H9 (cell line): ENCODE results near the gene IL9R. TPM values are rescaled to one million over a fixed set of nuclear protein-coding genes. Genes with fewer than 3 reads are reported as not detected.

Experiments
- DNase-seq: peaks from one replicate; pipeline ENCODE4 v3.0.0-alpha.2; 2017
- H2AFZ ChIP-seq: one replicate; pipeline ENCODE4 v1.6.1; 2013; ENCODE audit warnings: mild to moderate bottlenecking, low read length, control low read depth, moderate library complexity
- H2AK5ac ChIP-seq: 2 replicates; pipeline ENCODE4 v1.6.1; 2013; ENCODE audit warnings: low read length, control low read depth, mixed read lengths; ENCODE audit not compliant: insufficient read length
- H2BK120ac ChIP-seq: one replicate; pipeline ENCODE4 v1.6.1; 2013; ENCODE audit warnings: low read depth, mild to moderate bottlenecking, low read length, control low read depth, inconsistent platforms; ENCODE audit not compliant: poor library complexity, severe bottlenecking
- H2BK12ac ChIP-seq: 2 replicates; pipeline ENCODE4 v1.6.1; 2013; ENCODE audit warnings: low read length, control low read depth, mixed read lengths, low read depth; ENCODE audit not compliant: insufficient read length
- H2BK15ac ChIP-seq: 2 replicates; pipeline ENCODE4 v1.6.1; 2013; ENCODE audit warnings: low read depth, low read length, control low read depth
- H2BK20ac ChIP-seq: one replicate; pipeline ENCODE4 v1.6.1; 2013; ENCODE audit warnings: low read depth, mild to moderate bottlenecking, low read length, control low read depth, inconsistent platforms; ENCODE audit not compliant: poor library complexity, severe bottlenecking
- H2BK5ac ChIP-seq: 2 replicates; pipeline ENCODE4 v1.6.1; 2013; ENCODE audit warnings: low read length, control low read depth, mixed read lengths; ENCODE audit not compliant: insufficient read length
- H3K14ac ChIP-seq: 2 replicates; pipeline ENCODE4 v1.6.1; 2013; ENCODE audit warnings: low read length, control low read depth; ENCODE audit not compliant: insufficient read depth
- H3K18ac ChIP-seq: 2 replicates; pipeline ENCODE4 v1.6.1; 2013; ENCODE audit warnings: low read depth, mild to moderate bottlenecking, mixed read lengths, low read length, control low read depth; ENCODE audit not compliant: insufficient read length
- H3K23ac ChIP-seq: 2 replicates; pipeline ENCODE4 v1.6.1; 2013; ENCODE audit warnings: low read length, control low read depth, mixed read lengths, low read depth; ENCODE audit not compliant: insufficient read length
- H3K23me2 ChIP-seq: 2 replicates; pipeline ENCODE4 v1.6.1; 2013; ENCODE audit warnings: low read depth, mild to moderate bottlenecking, mixed read lengths, low read length, control low read depth; ENCODE audit not compliant: insufficient read length, poor library complexity, severe bottlenecking
- H3K27ac ChIP-seq: 2 replicates; pipeline ENCODE4 v1.5.1; 2013; ENCODE audit warnings: low read length, control low read depth, mixed read lengths, low read depth; ENCODE audit not compliant: insufficient read length
- H3K27me3 ChIP-seq: 2 replicates; pipeline ENCODE4 v1.6.1; 2013; ENCODE audit warnings: low read length, control low read depth, inconsistent platforms; ENCODE audit not compliant: insufficient read depth
- H3K4ac ChIP-seq: 2 replicates; pipeline ENCODE4 v1.6.1; 2013; ENCODE audit warnings: low read depth, mild to moderate bottlenecking, control low read depth, inconsistent platforms, low read length, moderate library complexity
- H3K4me1 ChIP-seq: 2 replicates; pipeline ENCODE4 v1.6.1; 2013; ENCODE audit warnings: low read length, control low read depth, inconsistent platforms; ENCODE audit not compliant: insufficient read depth
- H3K4me2 ChIP-seq: 2 replicates; pipeline ENCODE4 v1.6.1; 2013; ENCODE audit warnings: low read length, control low read depth, mixed read lengths; ENCODE audit not compliant: insufficient read length, insufficient read depth
- H3K56ac ChIP-seq: 2 replicates; pipeline ENCODE4 v1.6.1; 2013; ENCODE audit warnings: low read depth, mild to moderate bottlenecking, mixed read lengths, low read length, control low read depth; ENCODE audit not compliant: insufficient read length
- H3K79me1 ChIP-seq: 2 replicates; pipeline ENCODE4 v1.6.1; 2013; ENCODE audit warnings: low read depth, mild to moderate bottlenecking, moderate library complexity, low read length, control low read depth, inconsistent platforms; ENCODE audit not compliant: insufficient read depth, poor library complexity, severe bottlenecking
- H3K79me2 ChIP-seq: 2 replicates; pipeline ENCODE4 v1.6.1; 2013; ENCODE audit warnings: low read length, control low read depth, inconsistent platforms; ENCODE audit not compliant: insufficient read depth
- H3K9ac ChIP-seq: 2 replicates; pipeline ENCODE4 v1.6.1; 2013; ENCODE audit warnings: low read length, control low read depth, mixed read lengths; ENCODE audit not compliant: insufficient read length; ENCODE audit errors: extremely low read depth
- H3K9me3 ChIP-seq: one replicate; pipeline ENCODE4 v1.6.1; 2013; ENCODE audit warnings: low read depth, low read length, inconsistent platforms; ENCODE audit not compliant: control insufficient read depth
- H3T11ph ChIP-seq: one replicate; pipeline ENCODE4 v1.6.1; 2013; ENCODE audit warnings: mild to moderate bottlenecking, low read length, control low read depth, inconsistent platforms
- H4K20me1 ChIP-seq: one replicate; pipeline ENCODE4 v1.6.1; 2013; ENCODE audit not compliant: control insufficient read depth, insufficient read length, insufficient read depth
- H4K5ac ChIP-seq: 2 replicates; pipeline ENCODE4 v1.6.1; 2013; ENCODE audit warnings: low read depth, mild to moderate bottlenecking, mixed read lengths, low read length, control low read depth; ENCODE audit not compliant: insufficient read length
- H4K8ac ChIP-seq: replicated peaks from 2 replicates; pipeline ENCODE4 v1.6.1; 2013; ENCODE audit warnings: low read length, control low read depth, mixed read lengths, low read depth; ENCODE audit not compliant: insufficient read length
- H4K91ac ChIP-seq: 2 replicates; pipeline ENCODE4 v1.6.1; 2013; ENCODE audit warnings: low read depth, mild to moderate bottlenecking, moderate library complexity, mixed read lengths, low read length, control low read depth; ENCODE audit not compliant: insufficient read length
- H3K27ac Mint-ChIP-seq, 3 experiments: 2 replicates in 2 of 3; 3 replicates in 1 of 3; pipeline ENCODE4 v1.8.0; 2020 to 2021; ENCODE audit warnings: mixed read lengths in 3 of 3, mild to moderate bottlenecking in 1 of 3, moderate library complexity in 1 of 3
- H3K27me3 Mint-ChIP-seq: 2 replicates; pipeline ENCODE4 v1.8.0; 2021; ENCODE audit warnings: low read depth, mild to moderate bottlenecking, moderate library complexity, mixed read lengths
- H3K36me3 Mint-ChIP-seq, 3 experiments: 2 replicates in 2 of 3; 3 replicates in 1 of 3; pipeline ENCODE4 v1.8.0; 2020 to 2021; ENCODE audit warnings: low read depth in 3 of 3, mixed read lengths in 3 of 3; ENCODE audit not compliant: insufficient read depth in 1 of 3
- H3K4me1 Mint-ChIP-seq, 2 experiments: 2 replicates each; pipeline ENCODE4 v1.8.0; 2020; ENCODE audit warnings: mixed read lengths in 2 of 2
- H3K4me3 Mint-ChIP-seq, 2 experiments: 2 replicates in 1 of 2; 3 replicates in 1 of 2; pipeline ENCODE4 v1.8.0; 2020 to 2021; ENCODE audit warnings: mild to moderate bottlenecking in 2 of 2, mixed read lengths in 2 of 2, moderate library complexity in 1 of 2
- H3K9me3 Mint-ChIP-seq, 2 experiments: 2 replicates in 1 of 2; 3 replicates in 1 of 2; pipeline ENCODE4 v1.8.0; 2020; ENCODE audit warnings: mild to moderate bottlenecking in 2 of 2, mixed read lengths in 2 of 2, moderate library complexity in 1 of 2
- WGBS: extraction: QIAGEN DNeasy Blood & Tissue Kit; methylation state at CpG from one replicate; pipeline ENCODE4 v1.1.7; 2013; ENCODE audit warnings: missing lambda C conversion rate, low lambda C conversion rate, mixed read lengths; ENCODE audit not compliant: insufficient read length; ENCODE audit errors: extremely low coverage; 5-methylcytosine and 5-hydroxymethylcytosine counted together
- total RNA-seq: library from RNA; stranded (reverse); gene quantifications from 2 replicates; pipeline ENCODE4 v1.2.1, GENCODE V29; 2021
- TF ChIP-seq, protein P1 (sequence below): fragments of 200-600 bp; sonication (generic); conservative IDR thresholded peaks from 3 replicates; pipeline ENCODE4 v1.8.0; 2021; ENCODE audit warnings: antibody characterized with exemption, mild to moderate bottlenecking

The IL9R gene
- total RNA-seq, 1 experiment from 2014 or later, result 0.72 TPM

DNA sequence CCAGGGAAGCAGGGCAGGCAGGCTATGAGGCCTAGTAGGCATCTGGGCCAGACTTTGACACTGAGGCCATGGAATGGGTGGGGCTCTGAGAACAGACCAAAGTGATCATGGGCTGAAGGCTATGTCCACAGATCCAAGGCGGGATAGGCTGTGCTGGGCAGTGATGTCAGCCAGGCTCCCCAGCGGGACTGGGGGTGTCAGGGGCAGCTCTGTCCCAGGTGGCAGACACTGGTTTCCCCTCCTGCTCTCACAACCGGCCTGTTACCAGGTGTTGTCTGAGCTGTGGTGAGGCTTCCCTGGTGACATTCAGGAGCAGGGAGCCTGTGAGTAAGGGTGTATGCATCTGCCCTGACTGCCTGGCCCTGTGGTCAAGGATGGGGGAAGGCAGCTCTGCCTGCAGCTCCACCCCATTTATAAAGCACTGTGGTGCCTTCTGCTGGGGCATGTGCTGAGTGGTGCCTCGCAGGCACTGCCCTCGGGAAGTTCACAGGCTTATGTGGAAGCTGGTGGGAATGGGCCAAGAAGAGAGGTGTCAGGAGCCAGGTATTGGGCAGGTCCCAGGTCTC, 2.9 kb downstream of the IL9R start:
- Mint-ChIP-seq H3K27ac (no peak overlapping the region; a peak in 1 of 7 replicates), H3K9me3 (peaks cover 82 to 94% of the 10 kb centered on the region in 2 experiments), H3K4me3 (no peak overlapping the region), H3K36me3 (peaks cover 4 to 6% (median 5%) of the 10 kb centered on the region in 3 experiments; a peak in 3 of 7 replicates), H3K4me1 (no peaks in the 10 kb centered on the region), H3K27me3 (no peaks in the 10 kb centered on the region; the same call in none of the 2 replicates)
- H3K4ac ChIP-seq, result no peak overlapping the region
- H2BK20ac ChIP-seq, result no peak overlapping the region
- no peaks in the 10 kb centered on the region for H4K20me1 ChIP-seq
- H2AK5ac ChIP-seq, result no peak overlapping the region
- peaks cover 45% of the 10 kb centered on the region for H3K9me3 ChIP-seq
- H4K91ac ChIP-seq, result no peak overlapping the region
- DNase-seq, result no peak
- no peak overlapping the region for H3K14ac ChIP-seq
- no peak overlapping the region for H2BK12ac ChIP-seq
- no CpG with 5 or more reads among the region's 5 CpGs for WGBS
- TF ChIP-seq, protein P1, sequence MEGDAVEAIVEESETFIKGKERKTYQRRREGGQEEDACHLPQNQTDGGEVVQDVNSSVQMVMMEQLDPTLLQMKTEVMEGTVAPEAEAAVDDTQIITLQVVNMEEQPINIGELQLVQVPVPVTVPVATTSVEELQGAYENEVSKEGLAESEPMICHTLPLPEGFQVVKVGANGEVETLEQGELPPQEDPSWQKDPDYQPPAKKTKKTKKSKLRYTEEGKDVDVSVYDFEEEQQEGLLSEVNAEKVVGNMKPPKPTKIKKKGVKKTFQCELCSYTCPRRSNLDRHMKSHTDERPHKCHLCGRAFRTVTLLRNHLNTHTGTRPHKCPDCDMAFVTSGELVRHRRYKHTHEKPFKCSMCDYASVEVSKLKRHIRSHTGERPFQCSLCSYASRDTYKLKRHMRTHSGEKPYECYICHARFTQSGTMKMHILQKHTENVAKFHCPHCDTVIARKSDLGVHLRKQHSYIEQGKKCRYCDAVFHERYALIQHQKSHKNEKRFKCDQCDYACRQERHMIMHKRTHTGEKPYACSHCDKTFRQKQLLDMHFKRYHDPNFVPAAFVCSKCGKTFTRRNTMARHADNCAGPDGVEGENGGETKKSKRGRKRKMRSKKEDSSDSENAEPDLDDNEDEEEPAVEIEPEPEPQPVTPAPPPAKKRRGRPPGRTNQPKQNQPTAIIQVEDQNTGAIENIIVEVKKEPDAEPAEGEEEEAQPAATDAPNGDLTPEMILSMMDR, result no peak
- H3K4me1 ChIP-seq, result no peaks in the 10 kb centered on the region
- H3K79me1 ChIP-seq, result no peaks in the 10 kb centered on the region
- H2BK120ac ChIP-seq, result no peak overlapping the region
- no peak overlapping the region for H4K8ac ChIP-seq
- no peak overlapping the region for H3K9ac ChIP-seq
- no peak overlapping the region for H2BK5ac ChIP-seq
- no peak overlapping the region for H2BK15ac ChIP-seq
- no peaks in the 10 kb centered on the region for H3K23me2 ChIP-seq
- no peaks in the 10 kb centered on the region for H3K27me3 ChIP-seq
- no peaks in the 10 kb centered on the region for H3K79me2 ChIP-seq
- H3T11ph ChIP-seq, result no peak overlapping the region
- H3K23ac ChIP-seq, result no peak overlapping the region
- no peak overlapping the region for H3K4me2 ChIP-seq
- no peak overlapping the region for H4K5ac ChIP-seq
- no peak overlapping the region for H2AFZ ChIP-seq
- no peak overlapping the region for H3K56ac ChIP-seq
- H3K18ac ChIP-seq, result no peak overlapping the region
- no peak overlapping the region for H3K27ac ChIP-seq
